ENCODE measurements around the gene EGFL8.

GRCh38 chr6:32148289-32149091 is 15.9 kb upstream of the EGFL8 start:
- TF ChIP-seq CTCF (IDR thresholded peaks at IDR 0.05) (peak in 5 of 7 experiments; percentile 4 to 26 (median 18)), POLR2A (IDR thresholded peaks at IDR 0.05) (no peak)
